Astrocyte of the spinal cord (primary cell): Measurements from ENCODE around the gene ZC2HC1B.

ENCODE experiments used
- DNase-seq: peaks from one replicate; pipeline ENCODE4 v3.0.0; 2011; ENCODE audit warnings: low read depth, low spot score
- H3K4me3 ChIP-seq: 2 replicates; pipeline ENCODE4 v1.5.1; 2011; ENCODE audit warnings: low read depth, mild to moderate bottlenecking, low read length, moderate library complexity
- in situ Hi-C: cut with HindIII; loops from 2 replicates; pipeline ENCODE4 v1.10.0; 2017; ENCODE audit warnings: low sequenced_read_pairs
- TF ChIP-seq, protein P1 (sequence below): IDR thresholded peaks from 2 replicates; pipeline ENCODE4 v1.5.1; 2012; ENCODE audit warnings: low read depth, mild to moderate bottlenecking, low read length, inconsistent platforms

Gene ZC2HC1B

DNA sequence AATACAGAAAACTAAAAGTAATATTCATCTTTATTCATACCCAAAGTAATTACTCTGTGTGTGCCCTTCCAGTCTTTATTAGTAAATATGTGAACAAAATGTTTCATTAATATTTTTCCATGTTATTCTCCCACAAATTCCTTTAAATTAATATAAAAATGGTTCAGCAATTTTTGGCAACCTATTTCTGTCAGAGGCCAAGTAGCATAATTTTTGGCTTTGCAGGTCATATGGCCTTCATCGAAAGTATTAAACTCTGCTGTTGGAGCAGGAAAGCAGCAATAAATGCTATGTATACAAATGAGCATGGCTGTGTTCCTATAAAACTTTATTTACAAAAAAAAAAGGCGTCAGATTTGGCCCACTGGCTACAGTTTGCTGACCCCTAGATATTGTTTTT lies 16.1 kb downstream of the ZC2HC1B start:
- no peak overlapping the region for H3K4me3 ChIP-seq
- TF ChIP-seq, protein P1, sequence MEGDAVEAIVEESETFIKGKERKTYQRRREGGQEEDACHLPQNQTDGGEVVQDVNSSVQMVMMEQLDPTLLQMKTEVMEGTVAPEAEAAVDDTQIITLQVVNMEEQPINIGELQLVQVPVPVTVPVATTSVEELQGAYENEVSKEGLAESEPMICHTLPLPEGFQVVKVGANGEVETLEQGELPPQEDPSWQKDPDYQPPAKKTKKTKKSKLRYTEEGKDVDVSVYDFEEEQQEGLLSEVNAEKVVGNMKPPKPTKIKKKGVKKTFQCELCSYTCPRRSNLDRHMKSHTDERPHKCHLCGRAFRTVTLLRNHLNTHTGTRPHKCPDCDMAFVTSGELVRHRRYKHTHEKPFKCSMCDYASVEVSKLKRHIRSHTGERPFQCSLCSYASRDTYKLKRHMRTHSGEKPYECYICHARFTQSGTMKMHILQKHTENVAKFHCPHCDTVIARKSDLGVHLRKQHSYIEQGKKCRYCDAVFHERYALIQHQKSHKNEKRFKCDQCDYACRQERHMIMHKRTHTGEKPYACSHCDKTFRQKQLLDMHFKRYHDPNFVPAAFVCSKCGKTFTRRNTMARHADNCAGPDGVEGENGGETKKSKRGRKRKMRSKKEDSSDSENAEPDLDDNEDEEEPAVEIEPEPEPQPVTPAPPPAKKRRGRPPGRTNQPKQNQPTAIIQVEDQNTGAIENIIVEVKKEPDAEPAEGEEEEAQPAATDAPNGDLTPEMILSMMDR = no peak
- in situ Hi-C loops = no loop called here
- DNase-seq = no peak

DNA sequence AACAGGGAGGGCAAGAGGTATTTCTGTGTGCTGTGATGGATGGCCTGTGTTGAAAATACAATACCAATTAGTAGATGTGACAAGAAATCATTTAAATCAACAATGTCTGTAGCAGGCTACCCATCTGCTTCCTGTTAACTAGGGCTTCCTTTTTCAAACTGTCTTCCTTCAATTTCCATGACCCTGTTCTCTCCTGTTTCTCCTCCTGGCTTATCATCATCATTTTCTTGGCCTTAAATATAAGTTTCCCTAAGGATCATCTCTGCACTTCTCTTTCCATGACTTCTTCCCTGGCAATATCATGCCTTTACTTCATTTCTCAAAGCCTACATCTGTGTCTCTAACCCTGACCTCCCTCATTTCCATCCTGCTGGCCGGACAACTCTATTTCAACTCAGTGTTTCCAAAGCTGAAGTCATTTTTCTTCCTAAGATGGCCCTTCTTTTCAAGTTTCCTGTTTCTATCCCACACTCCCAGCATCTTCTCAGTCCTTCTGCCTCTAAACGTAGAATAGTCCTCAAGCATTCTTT lies 18.2 kb downstream of the ZC2HC1B start:
- H3K4me3 ChIP-seq = no peak overlapping the region
- no peak for DNase-seq
- TF ChIP-seq, protein P1 = no peak
- in situ Hi-C loops = no loop called here

DNA sequence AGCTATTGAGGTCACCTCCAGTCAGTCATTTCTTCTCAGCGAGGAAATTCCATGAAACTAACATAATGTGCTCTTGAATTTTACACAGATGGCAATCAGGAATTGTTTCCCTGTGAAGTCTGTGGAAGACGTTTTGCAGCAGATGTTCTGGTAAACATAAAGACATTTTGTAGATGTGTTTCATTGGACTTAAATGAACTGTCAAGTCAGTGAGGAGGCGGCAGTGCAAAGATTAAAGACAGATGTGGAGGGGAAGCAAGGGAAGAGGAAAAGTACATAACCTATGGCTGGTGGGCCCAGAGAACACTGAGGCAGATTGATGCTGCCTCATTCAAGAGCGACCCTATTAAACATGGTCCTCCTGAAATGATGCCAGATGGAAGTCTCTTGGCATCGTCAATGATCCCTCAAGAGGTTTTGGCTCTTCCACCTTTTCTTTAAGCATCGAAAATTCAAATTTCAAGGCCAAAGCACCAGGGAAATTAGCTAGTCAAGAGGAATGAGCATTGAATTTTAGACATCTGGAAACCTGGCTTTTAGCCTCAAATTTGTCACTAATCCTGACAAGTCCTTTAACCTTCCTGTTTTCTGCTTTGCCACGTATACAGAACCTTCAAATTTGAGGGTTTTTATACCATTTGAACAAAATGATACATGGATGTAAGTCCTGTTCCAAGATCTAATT lies 20.1 kb downstream of the ZC2HC1B start:
- H3K4me3 ChIP-seq = no peak overlapping the region
- in situ Hi-C loops = no loop called here
- TF ChIP-seq, protein P1 = no peak
- no peak for DNase-seq

DNA sequence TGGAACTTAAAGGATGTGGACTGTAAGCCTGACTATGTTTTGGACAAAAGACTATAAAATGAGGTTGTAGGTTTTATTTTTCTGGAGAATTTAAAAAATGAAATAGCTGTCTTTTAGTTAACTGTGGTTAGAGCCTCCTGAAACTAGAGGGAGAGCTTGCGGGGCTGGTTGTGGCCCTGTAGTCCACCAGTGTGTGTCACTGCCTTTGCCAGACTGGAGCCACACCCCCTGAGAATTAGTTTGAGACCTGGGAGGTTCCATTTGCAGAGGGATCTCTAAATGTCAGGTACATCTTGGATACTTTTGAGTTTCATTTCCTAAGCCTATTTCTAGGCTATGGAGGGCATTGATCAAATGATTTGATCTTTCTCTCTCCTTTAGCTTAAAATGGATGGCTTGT lies 20.8 kb downstream of the ZC2HC1B start:
- TF ChIP-seq, protein P1 = no peak
- no peak for DNase-seq
- H3K4me3 ChIP-seq = no peak overlapping the region
- in situ Hi-C loops = no loop called here

DNA sequence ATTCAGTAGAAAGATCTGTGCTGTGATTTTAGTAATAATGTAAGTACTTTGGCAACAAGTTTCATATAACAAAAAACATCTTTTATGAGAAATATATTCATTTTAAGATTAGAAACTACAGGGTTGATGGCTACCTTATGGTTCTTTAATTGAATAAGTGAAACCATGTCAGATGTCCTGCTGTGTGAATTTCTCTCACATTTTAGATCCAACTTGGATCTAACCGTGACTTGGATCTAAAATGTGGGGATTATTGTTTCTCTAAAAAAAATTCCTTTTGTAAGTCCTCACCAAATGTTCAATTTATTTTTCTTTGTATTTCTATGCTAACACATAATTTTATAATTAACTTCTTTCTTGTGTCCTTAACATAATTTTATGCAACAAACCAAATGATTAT lies 30.4 kb downstream of the ZC2HC1B start:
- in situ Hi-C loops = no loop called here
- no peak for DNase-seq
- H3K4me3 ChIP-seq = no peak overlapping the region
- TF ChIP-seq, protein P1 = no peak

DNA sequence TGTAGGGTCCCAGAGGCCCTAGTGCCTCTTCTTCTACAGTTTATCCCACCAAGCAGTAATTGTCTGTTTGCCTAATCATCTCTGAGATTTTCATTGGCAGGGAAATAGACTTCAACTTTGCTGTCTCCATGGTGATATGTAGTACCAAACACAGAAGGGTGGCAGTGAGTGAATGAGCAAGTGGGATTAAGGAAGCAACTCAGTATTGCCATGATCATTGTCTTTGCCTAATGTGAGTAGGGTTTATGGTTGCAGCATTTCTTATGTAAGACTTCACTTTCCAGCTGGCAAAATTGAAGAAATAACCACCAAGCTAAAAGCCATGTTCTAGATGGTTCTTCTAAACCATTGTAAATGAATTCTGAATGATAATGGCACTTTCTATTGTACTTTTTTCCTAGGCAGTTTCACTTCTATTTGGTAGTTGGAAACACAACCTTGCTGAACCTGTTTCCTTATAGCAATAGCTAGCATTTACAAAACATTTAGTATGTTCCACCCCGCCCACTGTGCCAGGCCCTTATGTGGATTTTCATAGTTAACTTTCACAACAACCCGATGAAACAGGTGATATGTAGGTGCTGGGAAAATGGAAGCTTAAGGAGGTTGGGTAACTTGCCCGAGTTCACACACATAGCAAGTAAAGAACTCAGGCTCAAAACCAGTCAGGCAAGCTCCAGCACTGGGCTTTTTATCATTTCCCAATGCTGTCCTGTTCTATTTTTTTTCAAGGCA lies 32.0 kb downstream of the ZC2HC1B start:
- no peak overlapping the region for H3K4me3 ChIP-seq
- no peak for DNase-seq
- TF ChIP-seq, protein P1 = no peak
- in situ Hi-C loops = no loop called here
